HEK293 (cell line): Measurements from ENCODE around the gene TRAF3.

ENCODE experiments used
- GLIS2 ChIP-seq: fragments of 450-650 bp; formaldehyde crosslinking; IDR thresholded peaks from 2 replicates; pipeline ENCODE4 v1.5.1; 2016; ENCODE audit warnings: missing biosample characterization, missing genetic modification characterization
- RBAK ChIP-seq: fragments of 450-650 bp; formaldehyde crosslinking; IDR thresholded peaks from 2 replicates; pipeline ENCODE4 v1.5.1; 2016; ENCODE audit warnings: missing biosample characterization, missing genetic modification characterization
- ZNF121 ChIP-seq: fragments of 450-650 bp; formaldehyde crosslinking; IDR thresholded peaks from 2 replicates; pipeline ENCODE4 v1.5.1; 2016; ENCODE audit warnings: missing biosample characterization, missing genetic modification characterization
- TF ChIP-seq, protein P1 (sequence below): fragments of 450-650 bp; formaldehyde crosslinking; IDR thresholded peaks from 2 replicates; pipeline ENCODE4 v1.5.1; 2016; ENCODE audit warnings: missing biosample characterization, missing genetic modification characterization
- TF ChIP-seq, protein P2 (sequence below): fragments of 450-650 bp; formaldehyde crosslinking; IDR thresholded peaks from 2 replicates; pipeline ENCODE4 v1.5.1; 2016; ENCODE audit warnings: missing biosample characterization, missing genetic modification characterization

DNA sequence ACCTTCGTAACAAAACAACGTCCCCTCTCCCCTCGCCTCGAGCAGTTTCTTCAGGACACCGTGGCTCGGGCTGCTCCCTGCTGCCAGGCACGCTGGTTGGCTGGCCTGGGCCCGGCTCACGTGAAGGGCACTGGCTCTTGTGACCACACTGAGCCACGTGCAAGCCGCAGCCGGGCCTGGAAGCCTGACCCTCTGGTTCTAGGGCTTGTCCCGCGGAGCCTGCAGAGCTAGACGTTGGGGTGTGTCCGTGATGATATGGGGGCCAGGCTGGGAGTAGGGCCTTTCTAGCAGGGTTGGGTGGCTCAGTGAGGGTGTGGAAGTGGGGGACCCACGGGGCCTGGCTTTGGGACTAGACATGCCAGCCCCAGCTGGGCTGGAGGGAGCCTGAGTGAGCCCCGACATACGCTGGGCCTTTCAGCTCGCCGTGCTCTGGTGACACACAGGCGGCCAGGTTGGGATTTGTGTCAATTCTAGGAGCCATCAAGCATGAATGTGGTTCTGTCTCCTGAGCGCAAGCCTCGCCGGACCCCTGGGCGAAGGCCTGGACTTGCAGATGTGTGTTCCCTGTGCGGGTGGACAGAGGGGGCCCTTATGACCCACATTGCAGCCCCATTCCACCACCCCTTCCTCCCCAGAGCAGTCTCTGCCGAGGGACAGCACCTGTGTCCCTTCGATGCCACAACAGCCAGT, 131.7 kb downstream of the TRAF3 start:
- TF ChIP-seq, protein P1, sequence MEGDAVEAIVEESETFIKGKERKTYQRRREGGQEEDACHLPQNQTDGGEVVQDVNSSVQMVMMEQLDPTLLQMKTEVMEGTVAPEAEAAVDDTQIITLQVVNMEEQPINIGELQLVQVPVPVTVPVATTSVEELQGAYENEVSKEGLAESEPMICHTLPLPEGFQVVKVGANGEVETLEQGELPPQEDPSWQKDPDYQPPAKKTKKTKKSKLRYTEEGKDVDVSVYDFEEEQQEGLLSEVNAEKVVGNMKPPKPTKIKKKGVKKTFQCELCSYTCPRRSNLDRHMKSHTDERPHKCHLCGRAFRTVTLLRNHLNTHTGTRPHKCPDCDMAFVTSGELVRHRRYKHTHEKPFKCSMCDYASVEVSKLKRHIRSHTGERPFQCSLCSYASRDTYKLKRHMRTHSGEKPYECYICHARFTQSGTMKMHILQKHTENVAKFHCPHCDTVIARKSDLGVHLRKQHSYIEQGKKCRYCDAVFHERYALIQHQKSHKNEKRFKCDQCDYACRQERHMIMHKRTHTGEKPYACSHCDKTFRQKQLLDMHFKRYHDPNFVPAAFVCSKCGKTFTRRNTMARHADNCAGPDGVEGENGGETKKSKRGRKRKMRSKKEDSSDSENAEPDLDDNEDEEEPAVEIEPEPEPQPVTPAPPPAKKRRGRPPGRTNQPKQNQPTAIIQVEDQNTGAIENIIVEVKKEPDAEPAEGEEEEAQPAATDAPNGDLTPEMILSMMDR: no peak
- TF ChIP-seq, protein P2, sequence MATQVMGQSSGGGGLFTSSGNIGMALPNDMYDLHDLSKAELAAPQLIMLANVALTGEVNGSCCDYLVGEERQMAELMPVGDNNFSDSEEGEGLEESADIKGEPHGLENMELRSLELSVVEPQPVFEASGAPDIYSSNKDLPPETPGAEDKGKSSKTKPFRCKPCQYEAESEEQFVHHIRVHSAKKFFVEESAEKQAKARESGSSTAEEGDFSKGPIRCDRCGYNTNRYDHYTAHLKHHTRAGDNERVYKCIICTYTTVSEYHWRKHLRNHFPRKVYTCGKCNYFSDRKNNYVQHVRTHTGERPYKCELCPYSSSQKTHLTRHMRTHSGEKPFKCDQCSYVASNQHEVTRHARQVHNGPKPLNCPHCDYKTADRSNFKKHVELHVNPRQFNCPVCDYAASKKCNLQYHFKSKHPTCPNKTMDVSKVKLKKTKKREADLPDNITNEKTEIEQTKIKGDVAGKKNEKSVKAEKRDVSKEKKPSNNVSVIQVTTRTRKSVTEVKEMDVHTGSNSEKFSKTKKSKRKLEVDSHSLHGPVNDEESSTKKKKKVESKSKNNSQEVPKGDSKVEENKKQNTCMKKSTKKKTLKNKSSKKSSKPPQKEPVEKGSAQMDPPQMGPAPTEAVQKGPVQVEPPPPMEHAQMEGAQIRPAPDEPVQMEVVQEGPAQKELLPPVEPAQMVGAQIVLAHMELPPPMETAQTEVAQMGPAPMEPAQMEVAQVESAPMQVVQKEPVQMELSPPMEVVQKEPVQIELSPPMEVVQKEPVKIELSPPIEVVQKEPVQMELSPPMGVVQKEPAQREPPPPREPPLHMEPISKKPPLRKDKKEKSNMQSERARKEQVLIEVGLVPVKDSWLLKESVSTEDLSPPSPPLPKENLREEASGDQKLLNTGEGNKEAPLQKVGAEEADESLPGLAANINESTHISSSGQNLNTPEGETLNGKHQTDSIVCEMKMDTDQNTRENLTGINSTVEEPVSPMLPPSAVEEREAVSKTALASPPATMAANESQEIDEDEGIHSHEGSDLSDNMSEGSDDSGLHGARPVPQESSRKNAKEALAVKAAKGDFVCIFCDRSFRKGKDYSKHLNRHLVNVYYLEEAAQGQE (tag by site-specific recombination): no peak
- TF ChIP-seq RBAK (tag by site-specific recombination): no peak
- no peak for TF ChIP-seq ZNF121 (tag by site-specific recombination)
- TF ChIP-seq GLIS2 (tag by site-specific recombination): no peak
